ENCODE measurements around the gene INPP5A.

INPP5A gene

DNA sequence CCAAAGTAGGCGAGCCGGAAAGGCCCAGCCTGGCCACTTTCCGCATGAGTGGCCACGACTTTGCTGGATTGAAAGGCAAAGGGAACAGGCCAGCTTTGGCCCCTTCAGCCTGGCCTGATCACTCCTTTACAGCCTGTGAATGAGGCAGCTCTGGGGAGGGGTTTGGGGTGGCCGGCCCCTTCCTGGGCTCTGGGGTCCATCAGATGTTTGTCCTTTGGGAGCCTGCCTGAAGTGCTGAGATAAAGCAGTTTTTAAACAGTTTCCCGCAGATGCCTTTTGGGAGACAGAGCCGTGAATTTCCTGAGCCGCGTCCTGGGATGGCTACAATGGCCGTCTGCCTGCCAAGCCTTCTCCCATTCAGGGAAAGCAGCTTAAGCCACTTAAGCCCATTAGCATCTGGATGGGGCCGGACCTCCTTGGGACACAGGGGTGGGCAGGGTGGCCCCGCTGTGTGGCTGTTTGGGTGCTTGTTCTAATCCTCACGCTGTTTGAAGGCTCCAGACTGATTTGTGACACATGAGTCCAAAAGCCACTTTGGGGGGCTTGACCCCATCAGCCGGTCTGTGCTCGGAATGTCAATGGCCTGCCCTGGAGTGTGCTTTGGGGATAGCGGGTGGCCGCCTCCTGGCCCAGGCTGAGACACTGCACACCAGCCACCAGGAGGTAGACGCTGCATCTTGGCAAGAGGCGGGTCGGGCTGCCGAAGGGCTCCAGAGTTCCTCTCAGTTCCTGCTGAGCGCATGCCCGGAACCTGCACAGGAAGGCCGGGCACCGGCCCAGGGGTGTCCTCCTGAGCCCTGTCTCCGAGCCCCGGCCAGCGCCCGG lies 209.4 kb downstream of the INPP5A start:
- FAIRE-seq (no peak), DNase-seq (ENCODE audit: insufficient read length, low spot score) (no peak)

GRCh38 chr10:132748135-132748534 lies 210.5 kb downstream of the INPP5A start:
- DNase-seq (ENCODE audit: insufficient read length, low spot score) (no peak), FAIRE-seq (no peak)

GRCh38 chr10:132748545-132749370 lies 211.2 kb downstream of the INPP5A start:
- no peak for FAIRE-seq
- no peak for DNase-seq (ENCODE audit: insufficient read length, low spot score)

GRCh38 chr10:132749371-132749795 lies 211.8 kb downstream of the INPP5A start:
- FAIRE-seq (no peak), DNase-seq (ENCODE audit: insufficient read length, low spot score) (no peak)

DNA sequence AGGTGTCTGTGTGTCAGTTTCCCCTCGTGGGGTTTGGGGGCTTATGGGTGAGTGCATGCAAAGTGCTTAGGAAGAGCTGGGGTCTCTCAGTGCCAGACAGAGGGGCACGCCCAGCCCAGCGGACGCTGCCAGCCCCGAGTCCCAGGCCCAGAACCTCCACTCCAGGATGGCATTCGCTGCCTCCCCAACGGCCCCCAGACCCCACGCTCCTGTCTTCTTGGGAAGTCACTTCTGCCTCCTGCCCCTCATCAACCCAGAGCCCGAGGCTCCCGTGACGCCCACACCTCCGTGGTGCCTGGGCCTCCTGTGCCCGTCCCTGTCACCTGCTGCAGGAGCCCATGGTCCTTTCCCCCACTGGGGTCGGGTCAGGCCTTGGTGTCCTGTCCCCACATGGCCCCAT lies 213.3 kb downstream of the INPP5A start:
- FAIRE-seq (no peak), DNase-seq (ENCODE audit: insufficient read length, low spot score) (no peak)

DNA sequence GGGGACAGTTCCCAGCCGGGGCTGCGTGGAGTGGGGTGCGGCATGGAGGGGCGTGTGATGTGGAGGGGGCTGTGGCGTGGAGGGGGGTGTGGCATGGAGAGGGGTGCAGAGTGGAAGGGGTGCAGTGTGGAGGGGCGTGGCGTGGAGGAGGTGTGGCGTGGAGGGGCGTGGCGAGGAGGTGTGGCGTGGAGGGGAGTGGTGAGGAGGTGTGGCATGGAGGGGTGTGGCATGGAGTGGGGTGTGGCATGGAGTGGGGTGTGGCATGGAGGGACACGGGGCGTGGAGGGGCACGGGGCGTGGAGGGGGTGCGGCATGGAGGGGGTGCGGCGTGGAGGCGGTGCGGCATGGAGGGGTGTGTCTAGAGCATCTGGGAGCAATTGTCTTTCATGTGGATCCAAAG lies 214.8 kb downstream of the INPP5A start:
- FAIRE-seq (no peak), DNase-seq (ENCODE audit: insufficient read length, low spot score) (no peak)

GRCh38 chr10:132752961-132753360 lies 215.4 kb downstream of the INPP5A start:
- DNase-seq (ENCODE audit: insufficient read length, low spot score), result no peak
- no peak for FAIRE-seq

DNA sequence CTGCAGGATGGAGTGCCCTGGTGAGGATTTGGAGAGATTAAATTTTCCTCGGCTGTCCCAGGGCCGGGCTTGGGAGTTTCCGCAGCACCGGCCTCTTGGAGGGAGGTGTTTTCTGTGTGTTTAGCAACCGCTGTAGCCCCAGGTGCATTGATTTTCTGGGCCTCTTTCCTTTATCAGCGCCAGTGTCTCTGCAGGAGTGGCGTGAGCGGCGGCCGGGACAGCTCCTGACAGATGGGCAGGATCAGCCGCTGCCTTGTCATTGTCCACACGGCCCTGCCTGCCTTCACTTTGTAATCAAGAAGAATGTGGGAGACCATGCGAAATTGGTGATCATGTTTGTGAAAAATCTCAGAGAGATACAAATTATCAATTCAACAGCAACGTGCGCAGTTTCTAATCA lies 216.0 kb downstream of the INPP5A start:
- no peak for DNase-seq (ENCODE audit: insufficient read length, low spot score)
- no peak for FAIRE-seq

DNA sequence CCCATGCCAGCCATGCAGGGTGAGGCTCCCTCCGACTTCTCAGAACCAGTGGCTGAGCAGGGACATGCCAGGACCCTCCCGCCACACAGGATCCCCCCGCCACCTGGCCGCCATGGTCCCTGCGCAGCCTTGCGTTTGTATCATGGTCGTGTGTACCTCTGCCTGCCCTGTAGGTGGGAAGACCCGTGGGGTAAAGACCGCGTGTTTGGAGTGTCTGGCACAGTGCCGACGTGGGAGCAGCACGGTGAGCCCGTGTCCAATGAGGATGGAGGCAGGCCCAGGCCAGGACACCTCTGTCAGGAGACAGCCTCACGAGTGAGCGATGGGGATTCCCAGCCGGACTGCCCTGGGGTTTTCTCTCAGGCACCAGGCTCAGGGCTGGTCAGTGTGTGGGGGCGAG lies 216.5 kb downstream of the INPP5A start:
- no peak for DNase-seq (ENCODE audit: insufficient read length, low spot score)
- FAIRE-seq, result no peak

GRCh38 chr10:132755166-132755711 lies 217.7 kb downstream of the INPP5A start:
- DNase-seq (ENCODE audit: insufficient read length, low spot score) (no peak), FAIRE-seq (no peak)

DNA sequence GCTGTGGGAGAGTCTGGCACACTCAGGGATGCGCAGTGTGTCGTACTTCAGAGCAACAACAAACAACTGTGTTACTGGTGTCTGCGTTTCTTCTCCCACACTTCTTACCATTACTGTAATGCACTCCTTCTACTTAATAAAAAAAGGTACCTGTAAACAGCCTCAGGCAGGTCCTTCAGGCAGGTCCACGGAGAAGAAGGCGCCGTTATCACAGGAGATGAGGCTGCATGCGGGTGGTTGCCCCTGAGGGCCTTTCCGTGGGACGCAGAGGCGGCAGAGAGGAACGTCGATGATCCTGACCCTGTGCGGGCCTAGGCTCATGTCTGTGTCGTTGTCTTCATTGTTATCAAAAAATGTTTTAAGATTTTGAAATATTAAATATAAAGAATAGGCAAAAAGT lies 219.0 kb downstream of the INPP5A start:
- FAIRE-seq, result no peak
- no peak for DNase-seq (ENCODE audit: insufficient read length, low spot score)

- FAIRE-seq (no peak), DNase-seq (ENCODE audit: insufficient read length, low spot score) (no peak)
Measured at GRCh38 chr10:132757171-132757570, 219.6 kb downstream of the INPP5A start.

GRCh38 chr10:132758865-132759264 lies 221.3 kb downstream of the INPP5A start:
- DNase-seq (ENCODE audit: insufficient read length, low spot score), result no peak
- FAIRE-seq, result no peak

- DNase-seq (ENCODE audit: insufficient read length, low spot score) (no peak), FAIRE-seq (no peak)
Measured at GRCh38 chr10:132761395-132762060, 223.9 kb downstream of the INPP5A start.

- DNase-seq (ENCODE audit: insufficient read length, low spot score) (no peak), FAIRE-seq (no peak)
Measured at GRCh38 chr10:132762267-132762666, 224.7 kb downstream of the INPP5A start.

GRCh38 chr10:132763545-132763944 lies 226.0 kb downstream of the INPP5A start:
- DNase-seq (ENCODE audit: insufficient read length, low spot score) (no peak), FAIRE-seq (peak; percentile 38)

GRCh38 chr10:132764108-132764507 lies 226.5 kb downstream of the INPP5A start:
- DNase-seq (ENCODE audit: insufficient read length, low spot score), result no peak
- no peak for FAIRE-seq

DNA sequence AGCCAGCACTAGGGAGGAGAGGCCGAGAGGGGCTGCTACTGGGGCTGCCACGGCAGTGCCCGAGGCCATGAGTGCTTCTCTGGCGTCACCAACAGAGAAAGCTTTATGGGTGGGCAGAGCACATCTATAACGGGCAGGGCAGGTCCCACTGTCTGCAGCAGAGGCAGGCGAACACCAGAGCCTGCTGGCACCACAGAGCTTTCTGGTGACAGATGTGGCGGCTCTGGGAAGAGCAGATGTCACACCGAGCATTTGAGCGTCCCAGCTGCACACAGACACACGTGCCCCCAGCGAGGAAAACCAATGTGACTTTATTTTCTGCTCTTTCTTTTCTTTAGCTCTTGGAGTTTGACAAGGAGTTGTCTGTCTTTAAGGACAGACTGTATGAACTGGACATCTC lies 227.8 kb downstream of the INPP5A start:
- DNase-seq (ENCODE audit: insufficient read length, low spot score) (no peak), FAIRE-seq (no peak)

- no peak for DNase-seq (ENCODE audit: insufficient read length, low spot score)
- FAIRE-seq, result peak; percentile 16
Measured at GRCh38 chr10:132766291-132766690, 228.7 kb downstream of the INPP5A start.

- FAIRE-seq, result no peak
- no peak for DNase-seq (ENCODE audit: insufficient read length, low spot score)
Measured at GRCh38 chr10:132768346-132769248, 231.0 kb downstream of the INPP5A start.

All from HTR-8/SVneo (cell line).